ENCODE results near the gene CFAP221.

DNA sequence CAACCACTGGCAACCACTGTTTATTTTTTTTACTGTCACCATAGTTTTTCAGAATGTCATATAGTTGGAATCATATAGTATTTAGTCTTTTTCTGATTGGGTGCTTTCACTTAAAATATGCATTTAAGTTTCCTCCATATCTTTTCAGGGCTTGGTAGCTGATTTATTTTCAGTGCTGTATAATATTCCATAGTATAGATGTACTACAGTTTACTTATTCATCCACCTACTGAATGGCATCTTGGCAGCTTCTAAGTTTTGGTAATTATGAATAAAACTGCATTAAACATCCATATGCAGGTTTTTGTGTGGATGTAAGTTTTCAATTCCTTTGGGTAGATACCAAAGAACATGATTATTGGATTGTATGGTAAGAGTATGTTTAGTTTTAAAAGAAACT lies 23.0 kb downstream of the CFAP221 start:
- TF ChIP-seq, protein P1, sequence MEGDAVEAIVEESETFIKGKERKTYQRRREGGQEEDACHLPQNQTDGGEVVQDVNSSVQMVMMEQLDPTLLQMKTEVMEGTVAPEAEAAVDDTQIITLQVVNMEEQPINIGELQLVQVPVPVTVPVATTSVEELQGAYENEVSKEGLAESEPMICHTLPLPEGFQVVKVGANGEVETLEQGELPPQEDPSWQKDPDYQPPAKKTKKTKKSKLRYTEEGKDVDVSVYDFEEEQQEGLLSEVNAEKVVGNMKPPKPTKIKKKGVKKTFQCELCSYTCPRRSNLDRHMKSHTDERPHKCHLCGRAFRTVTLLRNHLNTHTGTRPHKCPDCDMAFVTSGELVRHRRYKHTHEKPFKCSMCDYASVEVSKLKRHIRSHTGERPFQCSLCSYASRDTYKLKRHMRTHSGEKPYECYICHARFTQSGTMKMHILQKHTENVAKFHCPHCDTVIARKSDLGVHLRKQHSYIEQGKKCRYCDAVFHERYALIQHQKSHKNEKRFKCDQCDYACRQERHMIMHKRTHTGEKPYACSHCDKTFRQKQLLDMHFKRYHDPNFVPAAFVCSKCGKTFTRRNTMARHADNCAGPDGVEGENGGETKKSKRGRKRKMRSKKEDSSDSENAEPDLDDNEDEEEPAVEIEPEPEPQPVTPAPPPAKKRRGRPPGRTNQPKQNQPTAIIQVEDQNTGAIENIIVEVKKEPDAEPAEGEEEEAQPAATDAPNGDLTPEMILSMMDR (IDR thresholded peaks at IDR 0.05), result no peak
- no peak for TF ChIP-seq POLR2A (IDR thresholded peaks at IDR 0.05)
- no peak for TF ChIP-seq EP300 (IDR thresholded peaks at IDR 0.05)
